SK-N-SH (cell line): ENCODE data around the gene TMEM256. TPM values are rescaled to one million over a fixed set of nuclear protein-coding genes. Genes with fewer than 3 reads are reported as not detected.
A peak's percentile ranks its signal among the peaks of the same experiment; 100 is the strongest.

Experiments
- CTCF ChIA-PET: fragments of 300-600, 350-600 bp; formaldehyde crosslinking; extraction: SDS; loops from one replicate; lab custom pipeline; 2021; lab: Yijun Ruan, JAX
- POLR2A ChIA-PET: fragments of 350-600 bp; sonication (Branson Sonifier 250); formaldehyde crosslinking; extraction: SDS; loops from one replicate; lab custom pipeline; 2020; ENCODE audit warnings: antibody characterized with exemption, inconsistent platforms; lab: Yijun Ruan, JAX
- DNase-seq: peaks from one replicate; pipeline ENCODE4 v3.0.0; 2012
- H2AFZ ChIP-seq: fragments of 200-600 bp; sonication (generic); 2 replicates; pipeline ENCODE4 v1.8.1; 2016; ENCODE audit warnings: antibody characterized with exemption, mild to moderate bottlenecking, low read depth
- H3F3A ChIP-seq: fragments of 200-600 bp; sonication (generic); replicated peaks from 2 replicates; pipeline ENCODE3; 2016; ENCODE audit warnings: antibody characterized with exemption, mild to moderate bottlenecking; ENCODE audit not compliant: insufficient read depth
- H3K27ac ChIP-seq, 2 experiments: fragments of 200-500 bp in 1 of 2; fragments of 200-600 bp in 1 of 2; sonication (Bioruptor generic) in 1 of 2; sonication (generic), shearing (Covaris generic) in 1 of 2; 2 replicates each; pipeline versions ENCODE4 v1.5.1 to v1.6.1; 2014 to 2016; ENCODE audit warnings: low read depth in 2 of 2, inconsistent platforms in 1 of 2, low read length in 1 of 2, mild to moderate bottlenecking in 1 of 2, mixed read lengths in 1 of 2
- H3K27me3 ChIP-seq: fragments of 200-600 bp; sonication (generic), shearing (Covaris generic); 2 replicates; pipeline ENCODE4 v1.6.1; 2016; ENCODE audit warnings: mixed run types; ENCODE audit not compliant: insufficient read depth
- H3K36me3 ChIP-seq, 2 experiments: fragments of 200-500 bp in 1 of 2; fragments of 200-600 bp in 1 of 2; sonication (Bioruptor generic) in 1 of 2; sonication (generic) in 1 of 2; replicated peaks in 1 of 2; 2 replicates each; pipeline versions ENCODE3 to v1.5.1; 2014 to 2016; ENCODE audit warnings: low read length in 1 of 2, mild to moderate bottlenecking in 1 of 2; ENCODE audit not compliant: insufficient read depth in 2 of 2, control insufficient read depth in 1 of 2
- H3K4me1 ChIP-seq, 2 experiments: fragments of 200-500 bp in 1 of 2; fragments of 200-600 bp in 1 of 2; sonication (Bioruptor generic) in 1 of 2; sonication (generic), shearing (Covaris generic) in 1 of 2; 2 replicates each; pipeline versions ENCODE4 v1.5.1 to v1.6.1; 2014 to 2016; ENCODE audit warnings: low read depth in 1 of 2, low read length in 1 of 2, mixed run types in 1 of 2; ENCODE audit not compliant: insufficient read depth in 2 of 2, control insufficient read depth in 1 of 2
- H3K4me2 ChIP-seq: fragments of 200-600 bp; sonication (generic), shearing (Covaris generic); 2 replicates; pipeline ENCODE4 v1.6.1; 2017; ENCODE audit warnings: mixed run types
- H3K4me3 ChIP-seq, 2 experiments: fragments of 200-500 bp in 1 of 2; fragments of 200-600 bp in 1 of 2; sonication (Bioruptor generic) in 1 of 2; sonication (generic), shearing (Covaris generic) in 1 of 2; 2 replicates each; pipeline versions ENCODE4 v1.5.1 to v1.8.1; 2014 to 2016; ENCODE audit warnings: low read depth in 2 of 2, inconsistent platforms in 1 of 2, low read length in 1 of 2, mild to moderate bottlenecking in 1 of 2, mixed read lengths in 1 of 2, moderate library complexity in 1 of 2
- H3K79me2 ChIP-seq: fragments of 200-600 bp; sonication (generic); 2 replicates; pipeline ENCODE4 v1.8.1; 2017; ENCODE audit warnings: mild to moderate bottlenecking; ENCODE audit not compliant: insufficient read depth
- H3K9ac ChIP-seq: fragments of 200-600 bp; sonication (generic); 2 replicates; pipeline ENCODE4 v1.6.1; 2017; ENCODE audit warnings: mixed run types
- H3K9me2 ChIP-seq: fragments of 200-600 bp; sonication (generic); 2 replicates; pipeline ENCODE4 v1.6.1; 2017; ENCODE audit warnings: mixed run types
- H3K9me3 ChIP-seq: fragments of 200-600 bp; sonication (generic); 2 replicates; pipeline ENCODE4 v1.6.1; 2017; ENCODE audit warnings: mixed run types, mild to moderate bottlenecking, moderate library complexity
- H4K20me1 ChIP-seq: fragments of 200-600 bp; sonication (generic); 2 replicates; pipeline ENCODE4 v1.6.1; 2017; ENCODE audit warnings: mild to moderate bottlenecking, mixed run types; ENCODE audit not compliant: insufficient read depth
- CTCF ChIP-seq: fragments of 200-600 bp; sonication (generic); IDR thresholded peaks from 2 replicates; pipeline ENCODE4 v1.6.1; 2017; ENCODE audit warnings: antibody characterized with exemption, mild to moderate bottlenecking, moderate library complexity
- FOSL2 ChIP-seq: IDR thresholded peaks from 2 replicates; pipeline ENCODE4 v1.4.0; 2012; ENCODE audit warnings: low read depth, mild to moderate bottlenecking, moderate library complexity, borderline replicate concordance
- FOXM1 ChIP-seq: IDR thresholded peaks from 2 replicates; pipeline ENCODE4 v1.4.0; 2012; ENCODE audit warnings: low read depth, mild to moderate bottlenecking
- IRF3 ChIP-seq: fragments of 150-350 bp; IDR thresholded peaks from 2 replicates; pipeline ENCODE4 v1.6.1; 2016; ENCODE audit warnings: mild to moderate bottlenecking, low read depth, low read length
- JUND ChIP-seq: IDR thresholded peaks from 2 replicates; pipeline ENCODE4 v1.4.0; 2012
- MAX ChIP-seq: IDR thresholded peaks from 2 replicates; pipeline ENCODE4 v1.4.0; 2012; ENCODE audit warnings: low read depth
- MEF2A ChIP-seq: IDR thresholded peaks from 2 replicates; pipeline ENCODE4 v1.4.0; 2012; ENCODE audit warnings: low read depth, borderline replicate concordance
- NFIC ChIP-seq: IDR thresholded peaks from 2 replicates; pipeline ENCODE4 v1.4.0; 2012; ENCODE audit warnings: borderline replicate concordance
- NRF1 ChIP-seq: IDR thresholded peaks from 2 replicates; pipeline ENCODE4 v1.6.1; 2012; ENCODE audit warnings: low read depth, mild to moderate bottlenecking, low read length
- SIN3A ChIP-seq: IDR thresholded peaks from 2 replicates; pipeline ENCODE4 v1.6.1; 2012; ENCODE audit warnings: low read depth, mild to moderate bottlenecking, low read length, moderate library complexity, borderline replicate concordance
- TCF12 ChIP-seq: IDR thresholded peaks from 2 replicates; pipeline ENCODE4 v1.4.0; 2012
- ZBTB33 ChIP-seq: IDR thresholded peaks from 2 replicates; pipeline ENCODE4 v1.4.0; 2012; ENCODE audit warnings: low read depth, borderline replicate concordance
- WGBS: methylation state at CpG from one replicate; pipeline ENCODE4 v1.1.6; 2017; ENCODE audit warnings: low lambda C conversion rate; 5-methylcytosine and 5-hydroxymethylcytosine counted together
- polyA plus RNA-seq, 3 experiments: library from polyadenylated mRNA; depleted of rRNA; stranded (reverse); fragments of >200 nt; gene quantifications; 2 replicates each; pipeline ENCODE4 v1.2.3, GENCODE V29; 2012

Gene TMEM256
- polyA plus RNA-seq, 1 of the 3 experiments (the other 2 are of a cell fraction): 213 TPM

DNA sequence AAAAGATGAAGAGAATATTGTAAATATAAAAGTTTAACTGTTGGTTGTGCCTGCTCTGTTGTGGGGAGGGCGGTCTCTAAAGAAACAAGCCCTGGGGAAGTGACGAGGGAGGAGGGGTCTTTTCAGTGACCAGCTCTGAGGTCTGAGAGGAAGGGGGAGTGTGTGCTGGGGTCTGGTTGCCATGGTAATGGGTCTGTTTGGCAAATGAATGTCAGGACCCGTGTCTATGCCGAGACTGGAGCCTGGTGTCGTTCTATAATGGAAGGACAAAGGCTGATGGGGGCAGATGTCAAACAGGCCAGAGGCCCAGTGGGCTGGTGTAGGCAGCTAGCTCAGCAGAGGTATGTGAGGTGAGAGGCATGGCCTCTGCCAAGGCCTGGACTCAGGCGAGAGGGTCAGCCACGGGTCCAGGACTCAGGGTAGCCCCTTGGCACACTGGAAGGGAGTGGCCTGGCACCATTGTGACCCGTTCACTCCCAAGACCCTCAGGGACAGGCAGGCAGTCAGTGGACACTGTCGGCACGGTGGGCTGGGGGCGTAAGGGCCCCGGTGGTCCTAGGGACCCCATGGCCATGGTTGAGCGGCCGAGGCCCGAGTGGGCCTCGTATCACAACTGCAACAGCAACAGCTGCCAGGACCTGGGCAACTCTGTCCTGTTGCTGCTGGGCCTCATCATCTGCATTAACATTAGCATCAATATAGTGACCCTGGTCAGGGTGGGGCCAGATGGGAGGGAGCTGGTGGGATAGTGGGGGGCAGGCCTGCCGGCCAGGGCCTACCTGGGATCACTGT lies 16.1 kb upstream of the TMEM256 start, which contains the start of gene SPEM1:
Gene SPEM1, plus strand, starts transcription at position 506 of the 792 bp plus-strand sequence. Its CDS starts 61 bp downstream, at position 567.
- 75% methylated on average over 10 of the region's 17 CpGs for WGBS
- Histone ChIP-seq H3K9ac (no peak within 1 kb of the TSS), H4K20me1 (no peaks in the 10 kb centered on the region), H3K27me3 (no peaks in the 10 kb centered on the region), H3K4me2 (no peak within 1 kb of the TSS), H3K4me3 (no peak within 1 kb of the TSS), H3K27ac (no peak within 1 kb of the TSS), H3K79me2 (no peaks in the 10 kb centered on the region), H3K9me3 (no peaks in the 10 kb centered on the region), H3F3A (no peaks in the 10 kb centered on the region), H3K36me3 (peaks cover 0 to 23% of the 10 kb centered on the region in 2 experiments), H3K4me1 (no peaks in the 10 kb centered on the region; a peak in 1 of 4 replicates), H2AFZ (no peak within 1 kb of the TSS), H3K9me2 (no peaks in the 10 kb centered on the region)
- TF ChIP-seq IRF3 (no peak), JUND (no peak), FOSL2 (no peak), NFIC (no peak), SIN3A (no peak), MEF2A (no peak), NRF1 (no peak), MAX (no peak), FOXM1 (no peak), TCF12 (no peak), CTCF (no peak), ZBTB33 (no peak)
- ChIA-PET POLR2A (no interaction called here), CTCF (interaction anchor here (1.2 to 1.6 kb wide), 4 partner anchors 12 to 141 kb away, joined by 3 to 6 read pairs (median 6); partner anchors contain the start of gene FGF11)
- DNase-seq: peak; percentile 71
